ENCODE measurements around the gene PHAF1. TPM values are rescaled to one million over a fixed set of nuclear protein-coding genes. Genes with fewer than 3 reads are reported as not detected.

Gene PHAF1
- total RNA-seq, 1 experiment from 2014 or later, result 34.4 TPM

DNA sequence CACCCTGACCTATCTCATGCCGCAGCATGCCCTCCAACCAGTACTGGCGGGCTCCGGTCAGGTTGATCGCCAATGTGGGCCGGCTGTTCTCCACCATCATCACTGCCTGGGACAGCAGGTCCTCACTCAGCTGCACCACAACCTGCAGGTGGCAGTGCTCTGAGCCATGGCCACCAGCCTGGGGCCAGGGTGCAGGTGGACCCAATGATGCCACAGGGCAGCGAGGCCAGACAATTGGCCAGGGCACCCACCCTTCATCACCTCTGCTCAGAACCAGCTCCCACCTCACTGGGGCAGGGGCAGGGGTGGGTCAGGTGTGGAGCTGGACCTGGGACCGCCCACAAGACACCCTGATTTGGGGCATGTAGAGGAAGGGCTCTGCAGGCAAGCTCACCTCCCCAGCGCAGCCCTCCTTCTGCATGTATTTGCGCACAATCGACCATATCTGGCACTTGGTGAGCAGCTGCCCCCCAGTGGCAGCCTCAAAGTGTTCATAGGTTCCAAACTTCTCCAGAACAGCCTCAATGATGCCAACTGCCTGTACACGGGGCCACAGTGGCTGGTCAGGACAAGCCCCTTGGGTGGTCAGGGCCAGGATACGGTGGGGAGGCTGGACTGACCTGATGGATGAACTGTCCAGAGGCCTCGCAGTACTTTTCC lies 69.8 kb downstream of the PHAF1 start:
- TF ChIP-seq, protein P1, sequence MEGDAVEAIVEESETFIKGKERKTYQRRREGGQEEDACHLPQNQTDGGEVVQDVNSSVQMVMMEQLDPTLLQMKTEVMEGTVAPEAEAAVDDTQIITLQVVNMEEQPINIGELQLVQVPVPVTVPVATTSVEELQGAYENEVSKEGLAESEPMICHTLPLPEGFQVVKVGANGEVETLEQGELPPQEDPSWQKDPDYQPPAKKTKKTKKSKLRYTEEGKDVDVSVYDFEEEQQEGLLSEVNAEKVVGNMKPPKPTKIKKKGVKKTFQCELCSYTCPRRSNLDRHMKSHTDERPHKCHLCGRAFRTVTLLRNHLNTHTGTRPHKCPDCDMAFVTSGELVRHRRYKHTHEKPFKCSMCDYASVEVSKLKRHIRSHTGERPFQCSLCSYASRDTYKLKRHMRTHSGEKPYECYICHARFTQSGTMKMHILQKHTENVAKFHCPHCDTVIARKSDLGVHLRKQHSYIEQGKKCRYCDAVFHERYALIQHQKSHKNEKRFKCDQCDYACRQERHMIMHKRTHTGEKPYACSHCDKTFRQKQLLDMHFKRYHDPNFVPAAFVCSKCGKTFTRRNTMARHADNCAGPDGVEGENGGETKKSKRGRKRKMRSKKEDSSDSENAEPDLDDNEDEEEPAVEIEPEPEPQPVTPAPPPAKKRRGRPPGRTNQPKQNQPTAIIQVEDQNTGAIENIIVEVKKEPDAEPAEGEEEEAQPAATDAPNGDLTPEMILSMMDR (IDR thresholded peaks at IDR 0.05; ENCODE audit: insufficient read depth in 1 of 2, low read depth in 1 of 2, low read length in 1 of 2, severe bottlenecking in 1 of 2, unreplicated experiment in 1 of 2), result no peak
- Mint-ChIP-seq H3K36me3 (ENCODE audit: insufficient read depth, unreplicated experiment) (peaks cover 23% of the 10 kb centered on the region), H3K4me1 (ENCODE audit: low read depth, unreplicated experiment) (peaks cover 19% of the 10 kb centered on the region), H3K4me3 (ENCODE audit: unreplicated experiment) (peak overlapping the region; percentile 74), H3K27ac (ENCODE audit: unreplicated experiment) (no peak overlapping the region), H3K27me3 (ENCODE audit: insufficient read depth, unreplicated experiment) (no peaks in the 10 kb centered on the region), H3K9me3 (ENCODE audit: unreplicated experiment) (no peaks in the 10 kb centered on the region)
- no peak for DNase-seq
- no peaks in the 10 kb centered on the region for H3K9me3 ChIP-seq
- intact Hi-C loops (cut with micrococcal nuclease; ENCODE audit: unreplicated experiment), result no loop called here
- no peak overlapping the region for H3K4me3 ChIP-seq (ENCODE audit: low read depth, low read length)
- BruUV-seq (replicated peaks), result no TSS peak
- no peaks in the 10 kb centered on the region for H3K27me3 ChIP-seq (replicated peaks; ENCODE audit: control insufficient read depth, insufficient read depth, low read length)
- no peaks in the 10 kb centered on the region for H3K36me3 ChIP-seq (ENCODE audit: control insufficient read depth, insufficient read depth, low read length)
- CTCF ChIA-PET, result interaction anchor here (1.2 kb wide), 1 partner anchor 9 kb away, joined by 4 read pairs; the partner anchor contains the start of gene NOL3
- POLR2A ChIA-PET, result interaction anchor here (0.5 kb wide), 1 partner anchor 9 kb away, joined by 4 read pairs; the partner anchor contains the start of gene NOL3
- H3K4me1 ChIP-seq, result peaks cover 16% of the 10 kb centered on the region

DNA sequence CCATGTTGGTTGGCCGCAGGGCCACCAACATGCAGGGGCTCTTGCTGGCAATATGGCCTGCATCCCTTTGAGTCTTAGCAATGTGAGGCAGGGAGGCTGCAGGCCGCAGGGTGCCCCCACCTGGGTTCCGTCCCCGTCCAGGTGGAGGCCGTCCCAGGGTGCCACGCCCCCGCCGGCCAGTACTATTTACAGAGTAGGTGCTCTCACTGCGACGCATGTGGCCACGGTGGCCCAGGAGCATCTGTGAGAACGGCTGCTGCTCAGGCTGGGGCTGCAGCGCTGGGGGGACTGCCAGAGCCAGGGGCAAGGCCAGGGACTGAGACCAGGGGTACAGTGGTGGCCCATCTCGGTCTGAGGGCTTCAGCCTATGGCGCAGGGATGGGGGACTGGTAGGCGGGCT lies 70.4 kb downstream of the PHAF1 start:
- TF ChIP-seq, protein P1 (IDR thresholded peaks at IDR 0.05; ENCODE audit: insufficient read depth in 1 of 2, low read depth in 1 of 2, low read length in 1 of 2, severe bottlenecking in 1 of 2, unreplicated experiment in 1 of 2), result no peak
- BruUV-seq (replicated peaks), result no TSS peak
- ChIA-PET CTCF (interaction anchor here (1.2 kb wide), 1 partner anchor 10 kb away, joined by 4 read pairs; the partner anchor contains the start of gene NOL3), POLR2A (no interaction called here)
- Histone ChIP-seq H3K36me3 (ENCODE audit: control insufficient read depth, insufficient read depth, low read length) (no peaks in the 10 kb centered on the region), H3K4me3 (ENCODE audit: low read depth, low read length) (no peak overlapping the region), H3K9me3 (no peaks in the 10 kb centered on the region), H3K4me1 (peaks cover 21% of the 10 kb centered on the region), H3K27me3 (replicated peaks; ENCODE audit: control insufficient read depth, insufficient read depth, low read length) (no peaks in the 10 kb centered on the region)
- no peaks in the 10 kb centered on the region for H3K9me3 Mint-ChIP-seq (ENCODE audit: unreplicated experiment)
- H3K36me3 Mint-ChIP-seq (ENCODE audit: insufficient read depth, unreplicated experiment), result peaks cover 25% of the 10 kb centered on the region
- no peak overlapping the region for H3K27ac Mint-ChIP-seq (ENCODE audit: unreplicated experiment)
- intact Hi-C loops (cut with micrococcal nuclease; ENCODE audit: unreplicated experiment), result no loop called here
- H3K27me3 Mint-ChIP-seq (ENCODE audit: insufficient read depth, unreplicated experiment), result peaks cover 1% of the 10 kb centered on the region
- no peak overlapping the region for H3K4me3 Mint-ChIP-seq (ENCODE audit: unreplicated experiment)
- DNase-seq, result no peak
- H3K4me1 Mint-ChIP-seq (ENCODE audit: low read depth, unreplicated experiment), result peaks cover 22% of the 10 kb centered on the region

DNA sequence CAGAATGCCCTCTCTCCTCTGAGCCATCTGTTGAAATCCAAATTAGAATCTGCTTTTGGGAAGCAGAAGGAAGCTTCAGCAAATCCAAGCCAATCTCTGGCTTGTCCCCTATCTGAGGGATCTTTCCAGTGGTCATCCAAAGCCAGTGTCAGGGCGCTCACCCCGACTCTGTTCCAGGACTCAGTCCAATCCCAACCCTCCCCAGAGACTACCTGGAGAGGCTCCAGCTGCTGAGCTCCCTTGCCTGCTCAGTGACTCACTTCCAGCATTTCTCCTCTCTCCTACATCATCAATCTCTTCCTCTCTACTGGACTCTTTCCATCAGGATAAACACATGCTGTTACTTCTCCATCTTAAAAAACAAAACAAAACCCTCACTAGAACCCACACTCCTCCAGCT lies 71.6 kb downstream of the PHAF1 start:
- intact Hi-C loops (cut with micrococcal nuclease; ENCODE audit: unreplicated experiment), result no loop called here
- Mint-ChIP-seq H3K27me3 (ENCODE audit: insufficient read depth, unreplicated experiment) (peaks cover 3% of the 10 kb centered on the region), H3K36me3 (ENCODE audit: insufficient read depth, unreplicated experiment) (peaks cover 22% of the 10 kb centered on the region), H3K4me1 (ENCODE audit: low read depth, unreplicated experiment) (peaks cover 26% of the 10 kb centered on the region), H3K9me3 (ENCODE audit: unreplicated experiment) (no peaks in the 10 kb centered on the region), H3K4me3 (ENCODE audit: unreplicated experiment) (no peak overlapping the region), H3K27ac (ENCODE audit: unreplicated experiment) (no peak overlapping the region)
- ChIA-PET POLR2A (no interaction called here), CTCF (no interaction called here)
- DNase-seq, result no peak
- Histone ChIP-seq H3K36me3 (ENCODE audit: control insufficient read depth, insufficient read depth, low read length) (no peaks in the 10 kb centered on the region), H3K4me1 (peaks cover 32% of the 10 kb centered on the region), H3K27me3 (replicated peaks; ENCODE audit: control insufficient read depth, insufficient read depth, low read length) (no peaks in the 10 kb centered on the region), H3K9me3 (no peaks in the 10 kb centered on the region), H3K4me3 (ENCODE audit: low read depth, low read length) (no peak overlapping the region)
- TF ChIP-seq, protein P1 (IDR thresholded peaks at IDR 0.05; ENCODE audit: insufficient read depth in 1 of 2, low read depth in 1 of 2, low read length in 1 of 2, severe bottlenecking in 1 of 2, unreplicated experiment in 1 of 2), result no peak
- BruUV-seq (replicated peaks), result no TSS peak

Data from Caco-2 (cell line).